Skeletal muscle satellite cell (primary cell): ENCODE measurements around the gene NKX6-1. TPM values are rescaled to one million over a fixed set of nuclear protein-coding genes. Genes with fewer than 3 reads are reported as not detected.

ENCODE experiments used
- H3K27me3 ChIP-seq: 2 replicates; pipeline ENCODE4 v1.7.0; 2013; ENCODE audit warnings: low read length; ENCODE audit not compliant: control insufficient read depth, insufficient read depth
- H3K36me3 ChIP-seq: 2 replicates; pipeline ENCODE4 v1.7.0; 2013; ENCODE audit warnings: mild to moderate bottlenecking, control low read depth, low read length; ENCODE audit not compliant: insufficient read depth
- H3K4me1 ChIP-seq: 2 replicates; pipeline ENCODE4 v1.7.0; 2013; ENCODE audit warnings: low read length; ENCODE audit not compliant: control insufficient read depth, insufficient read depth
- H3K4me2 ChIP-seq: 2 replicates; pipeline ENCODE4 v1.7.0; 2013; ENCODE audit warnings: mild to moderate bottlenecking, low read length
- H3K4me3 ChIP-seq: 2 replicates; pipeline ENCODE4 v1.7.0; 2013; ENCODE audit warnings: low read length
- H3K9ac ChIP-seq: 2 replicates; pipeline ENCODE4 v1.7.0; 2013; ENCODE audit warnings: mild to moderate bottlenecking, low read depth, low read length, moderate library complexity
- H3K9me3 ChIP-seq: replicated peaks from 2 replicates; pipeline ENCODE4 v1.7.0; 2013; ENCODE audit warnings: mild to moderate bottlenecking, control low read depth, low read length
- small RNA-seq: library from RNA; depleted of rRNA; stranded (forward); fragments of <200 nt; gene quantifications from one replicate; pipeline ENCODE3, GENCODE V24; 2012

The NKX6-1 gene

DNA sequence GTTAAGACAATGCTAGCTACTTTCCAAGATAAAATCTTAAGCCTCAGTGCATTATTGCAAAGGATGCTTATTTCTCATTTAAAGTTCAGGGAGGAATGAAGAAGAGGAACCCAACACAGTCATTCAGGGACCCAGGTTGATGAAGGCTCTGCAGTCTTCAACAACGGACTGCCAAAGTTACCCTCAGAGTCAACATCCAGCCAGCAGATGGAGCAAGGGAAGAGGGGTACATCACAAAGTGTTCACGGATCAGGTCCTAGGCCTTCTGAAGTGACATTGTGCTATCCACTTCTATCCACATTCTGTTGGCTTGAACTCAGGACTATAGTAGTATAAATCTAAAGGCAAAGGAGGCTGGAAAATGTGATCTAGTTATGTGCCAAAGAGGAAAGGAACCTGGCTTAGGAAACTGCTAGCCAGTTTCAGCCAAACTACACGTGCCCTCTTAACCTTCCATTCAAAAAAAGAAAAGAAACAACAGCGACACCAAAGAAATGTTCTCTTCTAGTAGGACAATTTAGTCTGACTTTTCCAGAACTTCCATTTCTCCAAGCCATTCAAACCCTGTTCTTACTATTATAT lies 28.8 kb downstream of the NKX6-1 start:
- Histone ChIP-seq H3K27me3 (peaks cover 13% of the 10 kb centered on the region), H3K4me2 (no peak overlapping the region), H3K9ac (no peak overlapping the region), H3K9me3 (no peaks in the 10 kb centered on the region), H3K4me3 (no peak overlapping the region), H3K36me3 (no peaks in the 10 kb centered on the region), H3K4me1 (no peaks in the 10 kb centered on the region)

DNA sequence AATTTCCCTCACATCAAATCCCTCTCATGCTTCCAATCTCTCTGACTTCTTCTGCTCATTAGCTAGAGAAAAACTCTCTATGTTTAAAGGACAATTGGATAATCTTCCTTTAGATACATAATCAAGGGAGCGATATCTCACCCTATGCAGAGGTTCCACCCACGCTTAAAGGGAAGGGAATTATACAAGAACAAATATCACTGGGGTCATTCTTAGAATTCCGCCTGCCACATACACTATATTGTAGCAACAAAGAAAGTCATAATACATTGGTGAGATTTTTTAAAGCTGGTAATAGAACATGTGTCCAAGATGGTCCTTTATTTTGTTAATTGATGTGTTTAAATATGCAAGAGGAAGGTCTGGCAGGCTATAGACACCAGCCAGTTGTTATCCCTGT lies 31.5 kb downstream of the NKX6-1 start:
- Histone ChIP-seq H3K36me3 (no peaks in the 10 kb centered on the region), H3K9me3 (no peaks in the 10 kb centered on the region), H3K27me3 (peaks cover 13% of the 10 kb centered on the region), H3K4me1 (no peaks in the 10 kb centered on the region), H3K4me3 (no peak overlapping the region), H3K4me2 (no peak overlapping the region), H3K9ac (no peak overlapping the region)

DNA sequence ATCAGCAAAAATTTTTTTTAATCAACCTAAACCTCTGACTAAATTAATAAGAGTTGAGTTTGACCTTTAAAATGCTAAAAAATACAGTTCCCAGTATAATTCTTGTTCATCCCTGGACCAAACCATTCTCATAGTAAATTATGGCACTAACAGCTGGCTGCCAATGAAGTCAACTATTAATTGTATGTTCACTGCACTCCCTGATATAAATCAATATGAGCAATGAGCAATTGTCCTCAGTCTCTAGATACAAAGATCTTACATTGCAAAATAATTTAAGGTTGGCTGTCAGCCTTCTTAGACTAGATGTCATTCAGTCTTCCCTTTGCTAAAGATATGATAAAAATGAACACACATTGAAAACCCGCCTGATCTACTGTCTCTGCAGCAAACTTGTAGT lies 39.3 kb downstream of the NKX6-1 start:
- H3K4me3 ChIP-seq, result no peak overlapping the region
- no peak overlapping the region for H3K9ac ChIP-seq
- no peaks in the 10 kb centered on the region for H3K9me3 ChIP-seq

DNA sequence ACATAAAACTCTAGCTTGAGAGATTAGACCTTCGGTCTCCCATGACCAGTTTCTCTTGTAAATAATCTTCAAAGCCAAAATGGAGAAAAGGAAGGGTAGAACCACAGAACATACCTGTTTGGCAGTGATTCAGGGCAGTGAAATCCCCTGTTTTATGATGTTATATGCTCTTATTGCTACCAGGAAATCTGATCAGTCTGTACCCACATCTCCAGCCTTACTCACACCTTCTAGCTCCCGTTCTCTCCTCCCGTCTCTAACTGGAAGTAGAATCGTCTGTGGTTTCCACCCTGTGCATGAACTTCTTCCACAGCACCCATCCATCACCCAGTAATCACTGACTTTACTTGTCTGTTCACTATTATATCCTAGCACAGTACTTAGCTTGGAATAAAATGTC lies 42.9 kb downstream of the NKX6-1 start:
- Histone ChIP-seq H3K9ac (no peak overlapping the region), H3K4me2 (no peak overlapping the region), H3K9me3 (no peaks in the 10 kb centered on the region), H3K36me3 (no peaks in the 10 kb centered on the region), H3K4me3 (no peak overlapping the region), H3K27me3 (peaks cover 4% of the 10 kb centered on the region), H3K4me1 (no peaks in the 10 kb centered on the region)

More for the DNA sequence above, 39.3 kb downstream of the NKX6-1 start:
- Histone ChIP-seq H3K4me1 (no peaks in the 10 kb centered on the region), H3K4me2 (no peak overlapping the region), H3K27me3 (peaks cover 6% of the 10 kb centered on the region), H3K36me3 (no peaks in the 10 kb centered on the region)

DNA sequence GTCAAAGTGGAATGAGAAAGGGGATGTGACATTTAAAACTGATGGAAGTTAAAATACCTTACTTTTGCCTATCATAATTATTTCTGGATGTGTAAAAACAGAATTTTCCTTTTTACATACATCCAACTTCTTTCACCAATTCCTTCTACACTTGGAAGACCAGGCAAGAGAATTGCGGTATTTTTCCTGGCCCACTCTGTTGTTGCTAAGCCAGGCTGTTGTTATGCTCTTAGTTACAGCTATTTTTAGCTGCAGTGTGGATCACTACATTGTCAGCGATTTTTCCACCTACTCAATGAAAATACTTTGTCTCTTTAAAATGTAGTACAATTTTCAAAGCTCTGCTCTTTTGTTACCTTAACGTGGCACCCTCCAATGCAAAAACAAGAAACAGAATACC lies 43.4 kb downstream of the NKX6-1 start:
- Histone ChIP-seq H3K4me2 (no peak overlapping the region), H3K36me3 (no peaks in the 10 kb centered on the region), H3K4me3 (no peak overlapping the region), H3K9ac (no peak overlapping the region), H3K9me3 (no peaks in the 10 kb centered on the region), H3K27me3 (no peaks in the 10 kb centered on the region), H3K4me1 (no peaks in the 10 kb centered on the region)

DNA sequence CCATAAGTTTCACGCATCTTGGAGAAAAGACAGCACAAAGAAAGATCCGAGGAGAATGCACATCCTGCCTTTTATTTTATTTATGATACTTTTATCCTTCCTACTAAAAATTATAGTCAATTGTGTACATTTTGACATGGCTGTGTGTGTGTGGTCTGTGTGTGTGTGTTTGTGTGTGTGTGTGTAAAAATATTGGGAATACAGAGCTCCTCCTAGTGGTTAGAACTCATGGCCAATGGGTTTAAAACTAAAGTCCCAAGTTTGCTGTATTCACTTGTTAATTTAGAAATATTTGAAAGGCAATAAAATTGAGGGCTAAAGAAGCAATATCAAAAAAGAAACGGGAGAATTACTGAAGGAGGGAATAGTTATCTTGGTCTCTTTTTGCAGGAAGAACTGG lies 47.5 kb downstream of the NKX6-1 start:
- no peak overlapping the region for H3K4me3 ChIP-seq
- H3K27me3 ChIP-seq, result no peaks in the 10 kb centered on the region
- H3K9me3 ChIP-seq, result no peaks in the 10 kb centered on the region
- H3K4me2 ChIP-seq, result no peak overlapping the region
- H3K4me1 ChIP-seq, result no peaks in the 10 kb centered on the region
- H3K36me3 ChIP-seq, result no peaks in the 10 kb centered on the region
- no peak overlapping the region for H3K9ac ChIP-seq

DNA sequence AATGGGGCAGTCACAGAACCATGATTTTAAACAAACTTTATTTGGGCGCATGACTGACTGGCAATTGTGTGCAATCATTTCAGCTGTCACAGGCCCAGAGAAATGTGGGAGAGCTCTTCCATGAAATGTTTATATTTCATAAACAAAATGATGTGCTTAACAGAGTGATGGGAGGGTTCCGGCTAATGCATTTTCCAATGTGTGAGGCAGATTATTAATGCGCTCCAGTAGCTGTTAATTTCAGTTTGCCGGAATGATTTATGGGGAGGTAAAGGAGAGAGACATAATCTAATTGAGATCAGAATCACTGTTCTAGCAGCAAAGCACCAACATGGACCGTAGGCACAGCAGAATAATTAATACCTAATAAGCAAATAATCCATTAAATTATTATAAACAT lies 55.6 kb downstream of the NKX6-1 start:
- Histone ChIP-seq H3K4me1 (no peaks in the 10 kb centered on the region), H3K27me3 (peaks cover 4% of the 10 kb centered on the region), H3K4me3 (no peak overlapping the region), H3K4me2 (no peak overlapping the region), H3K9me3 (no peaks in the 10 kb centered on the region), H3K36me3 (no peaks in the 10 kb centered on the region), H3K9ac (no peak overlapping the region)

DNA sequence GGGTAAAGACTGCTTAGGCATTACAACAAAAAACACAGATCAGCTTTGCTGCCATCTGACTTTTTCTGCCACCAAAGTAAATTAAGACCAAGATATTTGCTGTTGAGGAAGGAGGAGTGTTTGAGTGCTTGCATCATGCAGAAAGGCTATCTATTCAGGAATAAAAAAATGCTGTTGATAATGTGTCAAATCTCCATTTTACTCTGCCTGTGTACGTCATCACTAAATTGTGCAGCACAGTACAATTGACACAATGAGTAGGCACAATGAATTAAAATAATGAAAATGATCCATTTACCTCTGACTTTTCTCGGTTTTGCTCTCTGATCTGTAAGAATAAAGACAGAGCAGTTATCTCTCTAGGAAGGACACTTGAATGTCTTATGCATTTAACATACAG lies 56.3 kb downstream of the NKX6-1 start:
- Histone ChIP-seq H3K4me3 (no peak overlapping the region), H3K36me3 (no peaks in the 10 kb centered on the region), H3K27me3 (peaks cover 4% of the 10 kb centered on the region), H3K9ac (no peak overlapping the region), H3K4me1 (no peaks in the 10 kb centered on the region), H3K9me3 (no peaks in the 10 kb centered on the region), H3K4me2 (no peak overlapping the region)

Small RNA genes within 50 kb of the gene (small RNA-seq; reads per million reads assigned to genes)
- not detected for gene RPL3P13
